GM18505 (cell line): Measurements from ENCODE around the gene KCNJ6.

ENCODE experiments used
- ATAC-seq: cut with Tn5 transposase; IDR thresholded peaks from one replicate; pipeline ENCODE4 v1.9.1; 2021; ENCODE audit not compliant: unreplicated experiment
- POLR2A ChIP-seq: IDR thresholded peaks from 4 replicates; pipeline ENCODE4 v1.6.1; 2011; ENCODE audit warnings: borderline replicate concordance; ENCODE audit not compliant: insufficient read depth, insufficient read length; ENCODE audit errors: extremely low read depth

KCNJ6 gene

GRCh38 chr21:37886120-37886519 is 30.1 kb downstream of the KCNJ6 start:
- no peak for TF ChIP-seq POLR2A
- ATAC-seq = no peak

GRCh38 chr21:37878946-37879660 is 37.2 kb downstream of the KCNJ6 start:
- TF ChIP-seq POLR2A = no peak
- no peak for ATAC-seq

GRCh38 chr21:37877888-37878684 is 38.2 kb downstream of the KCNJ6 start:
- no peak for TF ChIP-seq POLR2A
- ATAC-seq = no peak

- ATAC-seq = no peak
- no peak for TF ChIP-seq POLR2A
Measured at GRCh38 chr21:37877171-37877570, 39.1 kb downstream of the KCNJ6 start.

- ATAC-seq = no peak
- no peak for TF ChIP-seq POLR2A
Measured at GRCh38 chr21:37876561-37876960, 39.7 kb downstream of the KCNJ6 start.

- TF ChIP-seq POLR2A = no peak
- no peak for ATAC-seq
Measured at GRCh38 chr21:37874904-37875780, 41.1 kb downstream of the KCNJ6 start.

GRCh38 chr21:37874481-37874880 is 41.8 kb downstream of the KCNJ6 start:
- no peak for TF ChIP-seq POLR2A
- no peak for ATAC-seq

- no peak for ATAC-seq
- no peak for TF ChIP-seq POLR2A
Measured at GRCh38 chr21:37873655-37874054, 42.6 kb downstream of the KCNJ6 start.

- no peak for ATAC-seq
- TF ChIP-seq POLR2A = no peak
Measured at GRCh38 chr21:37871121-37871862, 45.0 kb downstream of the KCNJ6 start.

- no peak for ATAC-seq
- TF ChIP-seq POLR2A = no peak
Measured at GRCh38 chr21:37870221-37870620, 46.0 kb downstream of the KCNJ6 start.

- no peak for ATAC-seq
- TF ChIP-seq POLR2A = no peak
Measured at GRCh38 chr21:37869661-37870060, 46.6 kb downstream of the KCNJ6 start.

GRCh38 chr21:37868446-37869295 is 47.6 kb downstream of the KCNJ6 start:
- ATAC-seq = no peak
- no peak for TF ChIP-seq POLR2A
